HTR-8/SVneo (cell line): ENCODE measurements around the gene SELL.
"Not testable (repeated sequence)": the region's sequence is repeated elsewhere in the genome, so short reads cannot be mapped to it uniquely, and the experiment has no call there.

Experiments used
- DNase-seq: peaks from one replicate; pipeline ENCODE4 v3.0.0; 2011; ENCODE audit warnings: low spot score, mixed read lengths; ENCODE audit not compliant: insufficient read length
- FAIRE-seq: peaks from 2 replicates; lab custom pipeline; 2011; peaks lifted over from hg19 to GRCh38; lab: Jason Lieb, UNC

SELL gene

GRCh38 chr1:169670836-169671235 lies 40.6 kb downstream of the SELL start:
- no peak for DNase-seq
- no peak for FAIRE-seq

GRCh38 chr1:169670244-169670643 lies 41.2 kb downstream of the SELL start:
- not testable (repeated sequence) for FAIRE-seq, DNase-seq

GRCh38 chr1:169667699-169668596 lies 43.5 kb downstream of the SELL start:
- not testable (repeated sequence) for FAIRE-seq, DNase-seq

- DNase-seq, FAIRE-seq: not testable (repeated sequence)
These were observed 44.2 kb downstream of the SELL start for GRCh38 chr1:169667227-169667639.

GRCh38 chr1:169662680-169663079 lies 48.7 kb downstream of the SELL start:
- not testable (repeated sequence) for DNase-seq, FAIRE-seq

- not testable (repeated sequence) for FAIRE-seq, DNase-seq
These were observed 50.4 kb downstream of the SELL start for GRCh38 chr1:169661066-169661465.

- FAIRE-seq, DNase-seq: not testable (repeated sequence)
These were observed 52.6 kb downstream of the SELL start for GRCh38 chr1:169658777-169659176.

GRCh38 chr1:169653873-169654272 lies 57.5 kb downstream of the SELL start:
- DNase-seq (no peak), FAIRE-seq (no peak)

GRCh38 chr1:169651035-169651434 lies 60.4 kb downstream of the SELL start:
- FAIRE-seq = peak; percentile 23
- DNase-seq = no peak

GRCh38 chr1:169650551-169650950 lies 60.9 kb downstream of the SELL start:
- no peak for FAIRE-seq
- DNase-seq = no peak

- FAIRE-seq (no peak), DNase-seq (no peak)
These were observed 62.7 kb downstream of the SELL start for GRCh38 chr1:169648709-169649108.

- no peak for FAIRE-seq
These were observed 63.2 kb downstream of the SELL start for GRCh38 chr1:169648187-169648586.

GRCh38 chr1:169647512-169647911 lies 63.9 kb downstream of the SELL start:
- FAIRE-seq = no peak
- no peak for DNase-seq

More at GRCh38 chr1:169648187-169648586, 63.2 kb downstream of the SELL start:
- no peak for DNase-seq

GRCh38 chr1:169644297-169644696 lies 67.1 kb downstream of the SELL start:
- FAIRE-seq = no peak
- DNase-seq = no peak
